ENCODE results near the gene HNF1B.

DNA sequence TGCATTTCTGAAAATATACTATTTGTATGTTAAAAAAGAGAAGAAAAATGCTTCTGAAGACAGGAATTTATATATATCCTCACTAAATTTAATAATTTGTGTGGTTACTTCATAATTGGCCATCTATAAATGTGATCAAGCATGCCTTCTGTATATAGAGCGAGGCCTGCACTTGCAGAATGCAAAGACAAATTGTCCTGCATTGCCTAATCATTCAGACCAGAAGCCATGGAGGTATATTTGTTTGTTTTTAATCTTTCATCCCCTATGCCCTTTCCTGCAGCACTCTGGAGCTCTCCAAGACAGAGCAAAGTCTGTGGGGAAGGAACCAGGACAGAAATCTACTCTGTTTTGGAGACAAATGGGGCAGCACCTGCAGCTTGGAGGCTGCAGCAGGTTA is 77.8 kb downstream of the HNF1B start:
- TF ChIP-seq, protein P1, sequence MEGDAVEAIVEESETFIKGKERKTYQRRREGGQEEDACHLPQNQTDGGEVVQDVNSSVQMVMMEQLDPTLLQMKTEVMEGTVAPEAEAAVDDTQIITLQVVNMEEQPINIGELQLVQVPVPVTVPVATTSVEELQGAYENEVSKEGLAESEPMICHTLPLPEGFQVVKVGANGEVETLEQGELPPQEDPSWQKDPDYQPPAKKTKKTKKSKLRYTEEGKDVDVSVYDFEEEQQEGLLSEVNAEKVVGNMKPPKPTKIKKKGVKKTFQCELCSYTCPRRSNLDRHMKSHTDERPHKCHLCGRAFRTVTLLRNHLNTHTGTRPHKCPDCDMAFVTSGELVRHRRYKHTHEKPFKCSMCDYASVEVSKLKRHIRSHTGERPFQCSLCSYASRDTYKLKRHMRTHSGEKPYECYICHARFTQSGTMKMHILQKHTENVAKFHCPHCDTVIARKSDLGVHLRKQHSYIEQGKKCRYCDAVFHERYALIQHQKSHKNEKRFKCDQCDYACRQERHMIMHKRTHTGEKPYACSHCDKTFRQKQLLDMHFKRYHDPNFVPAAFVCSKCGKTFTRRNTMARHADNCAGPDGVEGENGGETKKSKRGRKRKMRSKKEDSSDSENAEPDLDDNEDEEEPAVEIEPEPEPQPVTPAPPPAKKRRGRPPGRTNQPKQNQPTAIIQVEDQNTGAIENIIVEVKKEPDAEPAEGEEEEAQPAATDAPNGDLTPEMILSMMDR (IDR thresholded peaks at IDR 0.05): no peak
- TF ChIP-seq POLR2A (IDR thresholded peaks at IDR 0.05): no peak
